Esophagus muscularis mucosa (tissue), 4 donors: Measurements from ENCODE around the gene MX2.

ENCODE experiments used
- CTCF ChIP-seq, 3 experiments: fragments of 200-600 bp in 2 of 3; fragments of 450-650 bp in 1 of 3; sonication (generic) in 2 of 3; IDR thresholded peaks; one replicate each; pipeline ENCODE4 v1.5.1; 2017 to 2019; ENCODE audit warnings: antibody characterized with exemption in 3 of 3, mild to moderate bottlenecking in 2 of 3, moderate library complexity in 1 of 3
- EP300 ChIP-seq: sonication (generic); formaldehyde crosslinking; IDR thresholded peaks from one replicate; pipeline ENCODE4 v1.6.1; 2017; ENCODE audit warnings: antibody characterized with exemption
- POLR2A ChIP-seq: fragments of 450-650 bp; IDR thresholded peaks from one replicate; pipeline ENCODE4 v1.6.1; 2017; ENCODE audit warnings: antibody characterized with exemption, moderate library complexity, mild to moderate bottlenecking, low read depth
- POLR2AphosphoS5 ChIP-seq, 2 donors: sonication (generic); formaldehyde crosslinking; IDR thresholded peaks; one replicate each; pipeline ENCODE4 v1.6.1; 2017; ENCODE audit warnings: antibody characterized with exemption in 2 of 2

- TF ChIP-seq CTCF (IDR thresholded peaks at IDR 0.05) = no peak
- no peak for TF ChIP-seq POLR2AphosphoS5 (IDR thresholded peaks at IDR 0.05)
- TF ChIP-seq POLR2A = no peak
- TF ChIP-seq EP300 = no peak
Measured at GRCh38 chr21:41410361-41410760, 48.5 kb downstream of the MX2 start.
